IPS-20b (cell line): ENCODE measurements around the gene EMD.
A peak's percentile ranks its signal among the peaks of the same experiment; 100 is the strongest.

ENCODE experiments used
- H3K27ac ChIP-seq: one replicate; pipeline ENCODE4 v1.5.1; 2013; ENCODE audit warnings: low read length
- H3K27me3 ChIP-seq: 2 replicates; pipeline ENCODE4 v1.6.1; 2013; ENCODE audit warnings: mild to moderate bottlenecking, low read length, inconsistent platforms; ENCODE audit not compliant: insufficient read depth
- H3K36me3 ChIP-seq: 2 replicates; pipeline ENCODE4 v1.6.1; 2013; ENCODE audit warnings: low read depth, mild to moderate bottlenecking, inconsistent platforms, low read length, moderate library complexity; ENCODE audit not compliant: insufficient read depth
- H3K4me1 ChIP-seq: 2 replicates; pipeline ENCODE4 v1.6.1; 2013; ENCODE audit warnings: mild to moderate bottlenecking, control low read depth, inconsistent platforms, low read length, moderate library complexity; ENCODE audit not compliant: insufficient read depth
- H3K4me3 ChIP-seq: 2 replicates; pipeline ENCODE4 v1.5.1; 2013; ENCODE audit warnings: mild to moderate bottlenecking, low read length, inconsistent platforms
- H3K9ac ChIP-seq: 2 replicates; pipeline ENCODE4 v1.6.1; 2013; ENCODE audit warnings: low read depth, mild to moderate bottlenecking, inconsistent platforms, low read length, moderate library complexity
- H3K9me3 ChIP-seq: 2 replicates; pipeline ENCODE4 v1.6.1; 2013; ENCODE audit warnings: mild to moderate bottlenecking, low read depth, low read length, inconsistent platforms; ENCODE audit not compliant: insufficient read depth

Gene EMD

DNA sequence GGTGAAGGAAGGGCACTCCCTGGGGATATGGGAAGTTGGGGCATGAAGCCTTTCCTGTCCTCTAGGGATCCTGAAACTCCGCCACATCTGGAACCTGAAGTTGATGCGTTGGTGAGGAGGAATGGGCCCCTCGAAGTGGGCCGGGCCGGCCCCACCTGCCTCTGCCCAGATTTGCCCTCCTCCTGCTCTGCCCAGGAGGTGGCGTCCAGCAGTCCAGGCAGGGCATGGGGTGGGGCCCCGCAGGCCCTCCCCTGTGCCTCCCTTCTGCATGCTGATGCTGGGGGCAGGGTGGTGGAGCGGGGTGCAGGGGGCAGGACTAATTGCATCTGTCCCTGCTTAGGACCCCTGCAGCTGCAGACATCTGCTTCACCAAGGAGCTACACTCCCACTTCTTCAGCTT lies 34.0 kb downstream of the EMD start:
- H3K27me3 ChIP-seq, result no peaks in the 10 kb centered on the region

DNA sequence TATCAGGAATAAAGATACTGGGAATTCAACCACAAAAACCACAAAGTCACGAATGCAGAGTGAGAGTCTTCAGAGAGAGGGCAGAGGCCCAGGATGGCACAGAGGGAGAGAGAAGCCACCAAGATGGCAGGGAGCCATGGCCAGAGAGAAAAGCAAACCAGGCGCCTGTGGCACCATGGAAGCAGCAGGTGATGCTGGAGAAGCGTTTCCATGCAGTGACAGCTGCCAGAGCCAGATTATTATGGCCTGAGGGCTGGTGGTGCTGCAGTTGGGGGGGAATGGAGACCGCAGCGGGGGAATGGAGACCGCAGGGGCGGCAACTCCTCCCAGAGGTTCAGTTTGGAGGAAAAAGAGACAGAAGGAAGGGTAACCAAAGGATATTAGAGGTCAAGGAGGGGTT lies 38.1 kb downstream of the EMD start:
- H3K27me3 ChIP-seq, result no peaks in the 10 kb centered on the region
- no peak overlapping the region for H3K27ac ChIP-seq
- H3K9me3 ChIP-seq, result no peaks in the 10 kb centered on the region

More for the DNA sequence above, 34.0 kb downstream of the EMD start:
- Histone ChIP-seq H3K9me3 (no peaks in the 10 kb centered on the region), H3K27ac (no peak overlapping the region), H3K9ac (no peak overlapping the region), H3K36me3 (no peaks in the 10 kb centered on the region), H3K4me3 (no peak overlapping the region), H3K4me1 (0 out of 2 replicates have a peak, but pooled peaks cover 9% of the 10 kb centered on the region)

DNA sequence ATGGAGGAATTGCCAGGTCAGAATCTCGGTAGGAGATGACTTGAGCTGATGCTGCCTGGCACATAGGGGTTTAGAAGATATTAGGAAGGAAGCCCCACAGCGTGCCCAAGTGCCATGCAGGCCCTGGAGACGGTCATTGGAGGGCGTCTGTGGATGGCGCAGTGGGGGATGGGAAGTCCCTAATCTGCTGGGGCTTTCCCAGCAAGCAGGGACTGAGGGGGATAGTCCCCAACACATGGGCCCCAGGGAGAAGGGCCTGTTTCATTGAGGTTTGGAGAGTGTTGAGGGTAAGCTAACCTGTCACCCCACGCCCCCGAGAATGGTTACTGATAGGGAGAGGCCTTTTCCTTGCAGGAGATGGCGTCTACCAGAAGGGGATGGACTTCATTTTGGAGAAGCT lies 40.1 kb downstream of the EMD start:
- Histone ChIP-seq H3K9ac (no peak overlapping the region), H3K9me3 (no peaks in the 10 kb centered on the region), H3K4me3 (no peak overlapping the region), H3K4me1 (no peaks in the 10 kb centered on the region), H3K27me3 (no peaks in the 10 kb centered on the region), H3K36me3 (no peaks in the 10 kb centered on the region), H3K27ac (no peak overlapping the region)

More for the DNA sequence above, 38.1 kb downstream of the EMD start:
- H3K36me3 ChIP-seq, result no peaks in the 10 kb centered on the region
- no peak overlapping the region for H3K4me3 ChIP-seq
- no peaks in the 10 kb centered on the region for H3K4me1 ChIP-seq
- no peak overlapping the region for H3K9ac ChIP-seq

- Histone ChIP-seq H3K36me3 (no peaks in the 10 kb centered on the region), H3K9ac (no peak overlapping the region), H3K27me3 (no peaks in the 10 kb centered on the region), H3K27ac (no peak overlapping the region), H3K9me3 (no peaks in the 10 kb centered on the region), H3K4me3 (no peak overlapping the region), H3K4me1 (no peaks in the 10 kb centered on the region)
Observed at GRCh38 chrX:154419688-154420401, 40.8 kb downstream of the EMD start.

- Histone ChIP-seq H3K9me3 (no peaks in the 10 kb centered on the region), H3K27me3 (no peaks in the 10 kb centered on the region), H3K4me3 (no peak overlapping the region), H3K4me1 (no peaks in the 10 kb centered on the region), H3K9ac (no peak overlapping the region), H3K27ac (no peak overlapping the region), H3K36me3 (no peaks in the 10 kb centered on the region)
Observed at GRCh38 chrX:154420402-154420756, 41.3 kb downstream of the EMD start.

DNA sequence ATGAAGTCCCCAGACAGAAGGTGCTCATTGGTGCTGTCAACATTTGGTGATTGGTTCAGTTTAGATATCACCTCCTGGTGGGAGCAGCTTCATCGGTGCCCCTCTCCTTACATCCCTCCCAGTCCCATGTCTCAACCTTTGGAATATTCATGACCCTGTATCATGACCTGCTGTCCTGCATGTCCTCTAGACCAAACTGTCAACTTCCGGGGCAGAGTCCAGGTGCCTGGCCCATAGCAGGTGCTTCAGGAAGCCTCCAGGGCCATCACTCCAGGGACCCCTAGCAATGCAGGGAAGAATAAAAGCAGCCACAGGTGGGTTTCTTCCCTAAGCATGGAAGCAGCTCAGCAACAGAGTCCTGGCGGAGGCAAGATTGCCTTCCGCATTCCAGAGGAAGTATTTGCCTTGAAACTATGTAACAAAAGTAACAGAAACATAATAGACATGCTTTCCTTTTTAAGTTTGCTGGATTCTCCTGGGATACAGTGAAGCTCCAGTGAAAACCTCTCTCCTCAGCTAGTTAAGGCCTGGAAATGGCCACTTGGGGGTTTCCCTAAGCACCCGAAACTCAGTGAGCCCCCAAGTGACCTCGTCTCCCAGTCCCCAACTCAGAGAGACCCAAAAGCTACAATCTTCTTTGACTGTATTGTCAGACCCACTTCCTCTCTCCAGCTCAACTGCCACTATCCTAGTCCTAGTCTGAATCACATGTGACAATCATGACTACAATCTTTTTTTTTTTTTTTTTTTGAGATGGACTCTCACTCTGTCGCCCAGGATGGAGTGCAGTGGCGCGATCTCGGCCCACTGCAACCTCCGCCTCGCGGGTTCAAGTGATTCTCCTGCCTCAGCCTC lies 48.0 kb downstream of the EMD start:
- H3K27me3 ChIP-seq, result no peaks in the 10 kb centered on the region
- H3K36me3 ChIP-seq, result peaks cover 7% of the 10 kb centered on the region; the same call in 1 of the 2 replicates
- H3K27ac ChIP-seq, result no peak overlapping the region
- H3K4me1 ChIP-seq, result no peaks in the 10 kb centered on the region
- H3K4me3 ChIP-seq, result no peak overlapping the region
- H3K9ac ChIP-seq, result no peak overlapping the region
- no peaks in the 10 kb centered on the region for H3K9me3 ChIP-seq

DNA sequence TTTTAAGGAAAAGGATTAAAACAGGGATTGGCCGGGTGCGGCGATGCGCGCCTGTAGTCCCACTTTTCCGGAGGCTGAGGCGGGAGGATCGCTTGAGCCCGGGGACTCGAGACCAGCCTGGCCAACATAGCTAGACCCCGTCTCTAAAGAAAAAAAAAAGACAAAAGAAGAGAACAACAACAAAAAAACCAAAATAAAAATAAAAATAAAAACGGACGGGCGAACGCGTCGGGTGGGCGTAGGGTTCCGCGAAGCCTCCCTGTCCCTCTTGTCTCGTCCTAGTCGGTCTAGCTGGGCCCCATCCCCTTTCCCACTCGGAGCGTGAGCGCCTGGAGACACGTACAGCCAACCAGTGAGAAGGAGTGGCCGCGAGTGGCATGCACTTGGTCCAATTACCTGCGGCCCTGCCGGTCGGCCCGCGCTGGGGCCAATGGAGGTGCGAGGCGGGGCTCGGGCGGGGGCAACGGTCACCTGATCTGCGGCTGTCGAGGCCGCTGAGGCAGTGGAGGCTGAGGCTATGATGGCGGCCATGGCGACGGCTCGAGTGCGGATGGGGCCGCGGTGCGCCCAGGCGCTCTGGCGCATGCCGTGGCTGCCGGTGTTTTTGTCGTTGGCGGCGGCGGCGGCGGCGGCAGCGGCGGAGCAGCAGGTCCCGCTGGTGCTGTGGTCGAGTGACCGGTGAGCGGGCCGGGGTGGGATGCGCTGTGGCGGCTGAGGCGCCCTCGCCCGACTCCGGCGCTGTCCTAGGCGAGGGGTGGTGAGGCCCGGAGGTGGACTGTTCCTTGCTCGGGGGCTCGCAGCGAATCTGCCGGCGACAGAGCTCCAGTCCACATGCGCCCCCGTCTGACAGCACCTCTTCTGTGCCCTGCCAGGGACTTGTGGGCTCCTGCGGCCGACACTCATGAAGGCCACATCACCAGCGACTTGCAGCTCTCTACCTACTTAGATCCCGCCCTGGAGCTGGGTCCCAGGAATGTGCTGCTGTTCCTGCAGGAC lies 49.4 kb downstream of the EMD start, which contains the start of gene ATP6AP1:
ATP6AP1 (plus strand) TSS at position 502 of the 996 bp plus-strand sequence; CDS start at position 518, 16 bp downstream.
- Histone ChIP-seq H3K36me3 (peaks cover 8% of the 10 kb centered on the region; the same call in 1 of the 2 replicates), H3K9me3 (no peaks in the 10 kb centered on the region), H3K9ac (peak within 1 kb of the TSS; percentile 56; the same call in 1 of the 2 replicates), H3K4me1 (no peaks in the 10 kb centered on the region), H3K27ac (no peak within 1 kb of the TSS), H3K27me3 (no peaks in the 10 kb centered on the region), H3K4me3 (peak within 1 kb of the TSS; percentile 71)

DNA sequence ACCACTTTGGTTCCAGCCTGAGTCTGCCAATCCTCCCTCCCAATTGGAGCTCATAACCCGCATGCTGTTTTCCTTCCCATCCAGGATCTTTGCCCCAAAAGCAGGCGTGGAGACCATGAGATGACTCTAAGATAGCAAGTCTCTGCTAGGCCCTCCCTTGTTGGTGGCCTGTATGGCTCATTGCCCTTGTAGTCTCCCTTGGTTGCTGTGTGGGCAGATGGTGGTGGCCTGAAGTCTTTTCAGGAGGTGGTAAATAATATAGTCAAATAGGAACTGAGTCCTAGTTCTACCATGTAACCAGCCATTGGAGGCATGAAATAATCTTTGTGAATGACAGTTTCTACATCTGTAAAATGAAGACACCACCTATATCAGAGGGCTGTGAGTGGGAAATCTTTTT lies 50.6 kb downstream of the EMD start:
- Histone ChIP-seq H3K9ac (no peak overlapping the region), H3K36me3 (peaks cover 8% of the 10 kb centered on the region; the same call in 1 of the 2 replicates), H3K4me1 (no peaks in the 10 kb centered on the region), H3K4me3 (peak overlapping the region; percentile 71; the same call in 1 of the 2 replicates), H3K27me3 (no peaks in the 10 kb centered on the region), H3K27ac (no peak overlapping the region), H3K9me3 (no peaks in the 10 kb centered on the region)

GRCh38 chrX:154430479-154430878 lies 51.4 kb downstream of the EMD start:
- Histone ChIP-seq H3K4me1 (no peaks in the 10 kb centered on the region), H3K27ac (no peak overlapping the region)

GRCh38 chrX:154430916-154431315 lies 51.8 kb downstream of the EMD start:
- H3K36me3 ChIP-seq, result peaks cover 8% of the 10 kb centered on the region; the same call in 1 of the 2 replicates
- no peak overlapping the region for H3K9ac ChIP-seq
- no peaks in the 10 kb centered on the region for H3K27me3 ChIP-seq
- H3K27ac ChIP-seq, result no peak overlapping the region
- H3K4me1 ChIP-seq, result no peaks in the 10 kb centered on the region
- H3K9me3 ChIP-seq, result no peaks in the 10 kb centered on the region
- no peak overlapping the region for H3K4me3 ChIP-seq

More at GRCh38 chrX:154430479-154430878, 51.4 kb downstream of the EMD start:
- H3K36me3 ChIP-seq, result peaks cover 8% of the 10 kb centered on the region; the same call in 1 of the 2 replicates
- no peaks in the 10 kb centered on the region for H3K27me3 ChIP-seq
- no peaks in the 10 kb centered on the region for H3K9me3 ChIP-seq
- no peak overlapping the region for H3K4me3 ChIP-seq
- no peak overlapping the region for H3K9ac ChIP-seq
